ENCODE results near the gene CFAP298. TPM values are rescaled to one million over a fixed set of nuclear protein-coding genes. Genes with fewer than 3 reads are reported as not detected.

CFAP298 gene
- total and polyA plus RNA-seq, 2 donors (not counting 3 experiments of a cell fraction or from before 2014, with no cell fraction given), result 17.6 to 44.1 TPM

DNA sequence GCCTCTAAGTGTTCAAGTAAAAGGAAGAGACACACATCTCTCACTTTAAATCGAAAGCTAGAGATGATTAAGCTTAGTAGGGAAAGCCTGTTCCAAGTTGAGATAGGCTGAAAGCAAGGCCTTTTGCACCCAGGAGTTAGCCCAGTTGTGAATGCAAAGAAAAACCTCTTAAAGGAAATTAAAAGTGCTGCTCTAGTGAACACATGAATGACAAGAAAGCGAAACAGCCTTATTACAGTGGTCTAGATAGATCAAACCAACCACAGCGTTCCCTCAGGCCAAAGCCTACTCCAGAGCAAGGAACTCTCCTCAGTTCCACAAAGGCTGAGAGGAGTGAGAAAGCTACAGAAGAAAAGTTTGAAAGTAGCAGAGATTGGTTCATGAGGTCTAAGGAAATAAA, 41.7 kb downstream of the CFAP298 start:
- intact Hi-C loops (cut with micrococcal nuclease), result no loop called here
- ChIA-PET CTCF (interaction anchor here (0.8 to 5.7 kb wide), 9 partner anchors 30 to 199 kb away, joined by 3 to 70 read pairs (median 11); no protein-coding TSS in a partner anchor), POLR2A (no interaction called here)
- DNase-seq (ENCODE audit: low read depth, low spot score) (no peak), FAIRE-seq (no peak)
- no peak overlapping the region for H3K9ac ChIP-seq (replicated peaks; ENCODE audit: extremely low read depth, insufficient read depth, low read length)
- H3K79me2 ChIP-seq (ENCODE audit: control insufficient read depth, insufficient read depth, low read length), result no peaks in the 10 kb centered on the region
- BruUV-seq (replicated peaks), result no TSS peak
- no peaks in the 10 kb centered on the region for H3K9me1 ChIP-seq (replicated peaks; ENCODE audit: control insufficient read depth, extremely low read depth, insufficient read depth, low read length)
- peaks cover 11% of the 10 kb centered on the region for H3K4me1 ChIP-seq (ENCODE audit: control insufficient read depth, extremely low read depth, insufficient read depth, low read length)
- dilution Hi-C loops (cut with MboI; ENCODE audit: extremely low pct_ligation_motif_present, low sequenced_read_pairs), result no loop called here
- H4K20me1 ChIP-seq (replicated peaks; ENCODE audit: control insufficient read depth, extremely low read depth, insufficient read depth, low read length), result no peaks in the 10 kb centered on the region
- no peaks in the 10 kb centered on the region for H3K27me3 ChIP-seq (ENCODE audit: control insufficient read depth in 2 of 2, insufficient read depth in 2 of 2, low read length in 2 of 2)
- H3K4me3 ChIP-seq (replicated peaks in 1 of 3; ENCODE audit: insufficient read depth in 1 of 3, low read depth in 1 of 3, low read length in 3 of 3), result no peak overlapping the region
- TF ChIP-seq, protein P1, sequence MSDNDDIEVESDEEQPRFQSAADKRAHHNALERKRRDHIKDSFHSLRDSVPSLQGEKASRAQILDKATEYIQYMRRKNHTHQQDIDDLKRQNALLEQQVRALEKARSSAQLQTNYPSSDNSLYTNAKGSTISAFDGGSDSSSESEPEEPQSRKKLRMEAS (IDR thresholded peaks at IDR 0.05; ENCODE audit: insufficient read depth, insufficient read length), result no peak
- TF ChIP-seq POLR2A (IDR thresholded peaks at IDR 0.05; ENCODE audit: low read depth, low read length) (no peak), GATA2 (IDR thresholded peaks at IDR 0.05; ENCODE audit: insufficient read depth, insufficient read length, low read depth, low read length) (no peak), MYC (IDR thresholded peaks at IDR 0.05; ENCODE audit: low read depth, low read length) (no peak), FOS (IDR thresholded peaks at IDR 0.05; ENCODE audit: borderline replicate concordance, insufficient read depth, low read length) (no peak)
- H3K36me3 ChIP-seq (ENCODE audit: control insufficient read depth in 2 of 2, extremely low read depth in 1 of 2, insufficient read depth in 2 of 2, low read length in 2 of 2), result no peaks in the 10 kb centered on the region
- H3K9me3 ChIP-seq (replicated peaks; ENCODE audit: control insufficient read depth, insufficient read depth, low read length), result no peaks in the 10 kb centered on the region
- H2AFZ ChIP-seq (ENCODE audit: low read depth, low read length), result no peak overlapping the region
- no peak overlapping the region for H3K27ac ChIP-seq (ENCODE audit: insufficient read depth, low read depth, low read length)
- no peak overlapping the region for H3K4me2 ChIP-seq (ENCODE audit: insufficient read depth, low read length)

- no peaks in the 10 kb centered on the region for H3K79me2 ChIP-seq (ENCODE audit: control insufficient read depth, insufficient read depth, low read length)
- peak overlapping the region; percentile 38 to 71 (median 62) for H3K4me3 ChIP-seq (replicated peaks in 1 of 3; ENCODE audit: insufficient read depth in 1 of 3, low read depth in 1 of 3, low read length in 3 of 3)
- FAIRE-seq, result peak; percentile 75
- TSS peak; percentile 72 for BruUV-seq (replicated peaks)
- peaks cover 11% of the 10 kb centered on the region for H3K4me1 ChIP-seq (ENCODE audit: control insufficient read depth, extremely low read depth, insufficient read depth, low read length)
- dilution Hi-C loops (cut with MboI; ENCODE audit: extremely low pct_ligation_motif_present, low sequenced_read_pairs) (no loop called here), intact Hi-C loops (cut with micrococcal nuclease) (loop anchor here (1.0 to 5.0 kb wide), 8 partner anchors 25 to 227 kb away; no protein-coding TSS in a partner anchor)
- H3K9me1 ChIP-seq (replicated peaks; ENCODE audit: control insufficient read depth, extremely low read depth, insufficient read depth, low read length), result no peaks in the 10 kb centered on the region
- peak overlapping the region; percentile 79 for H3K27ac ChIP-seq (ENCODE audit: insufficient read depth, low read depth, low read length)
- H3K9me3 ChIP-seq (replicated peaks; ENCODE audit: control insufficient read depth, insufficient read depth, low read length), result peaks cover 2% of the 10 kb centered on the region
- TF ChIP-seq POLR2A (IDR thresholded peaks at IDR 0.05; ENCODE audit: low read depth, low read length) (peak; percentile 66), GATA2 (IDR thresholded peaks at IDR 0.05; ENCODE audit: insufficient read depth, insufficient read length, low read depth, low read length) (no peak)
- TF ChIP-seq, protein P2, sequence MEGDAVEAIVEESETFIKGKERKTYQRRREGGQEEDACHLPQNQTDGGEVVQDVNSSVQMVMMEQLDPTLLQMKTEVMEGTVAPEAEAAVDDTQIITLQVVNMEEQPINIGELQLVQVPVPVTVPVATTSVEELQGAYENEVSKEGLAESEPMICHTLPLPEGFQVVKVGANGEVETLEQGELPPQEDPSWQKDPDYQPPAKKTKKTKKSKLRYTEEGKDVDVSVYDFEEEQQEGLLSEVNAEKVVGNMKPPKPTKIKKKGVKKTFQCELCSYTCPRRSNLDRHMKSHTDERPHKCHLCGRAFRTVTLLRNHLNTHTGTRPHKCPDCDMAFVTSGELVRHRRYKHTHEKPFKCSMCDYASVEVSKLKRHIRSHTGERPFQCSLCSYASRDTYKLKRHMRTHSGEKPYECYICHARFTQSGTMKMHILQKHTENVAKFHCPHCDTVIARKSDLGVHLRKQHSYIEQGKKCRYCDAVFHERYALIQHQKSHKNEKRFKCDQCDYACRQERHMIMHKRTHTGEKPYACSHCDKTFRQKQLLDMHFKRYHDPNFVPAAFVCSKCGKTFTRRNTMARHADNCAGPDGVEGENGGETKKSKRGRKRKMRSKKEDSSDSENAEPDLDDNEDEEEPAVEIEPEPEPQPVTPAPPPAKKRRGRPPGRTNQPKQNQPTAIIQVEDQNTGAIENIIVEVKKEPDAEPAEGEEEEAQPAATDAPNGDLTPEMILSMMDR (IDR thresholded peaks at IDR 0.05; ENCODE audit: extremely low read depth in 1 of 2, insufficient read depth in 1 of 2, low read depth in 1 of 2, low read length in 2 of 2), result peak; percentile 85 to 90
- H2AFZ ChIP-seq (ENCODE audit: low read depth, low read length), result peak overlapping the region; percentile 96
- peak overlapping the region; percentile 70 for H3K4me2 ChIP-seq (ENCODE audit: insufficient read depth, low read length)
- no peaks in the 10 kb centered on the region for H3K36me3 ChIP-seq (ENCODE audit: control insufficient read depth in 2 of 2, extremely low read depth in 1 of 2, insufficient read depth in 2 of 2, low read length in 2 of 2)
- no peaks in the 10 kb centered on the region for H3K27me3 ChIP-seq (ENCODE audit: control insufficient read depth in 2 of 2, insufficient read depth in 2 of 2, low read length in 2 of 2)
- DNase-seq (ENCODE audit: low read depth, low spot score), result peak; percentile 87
- H4K20me1 ChIP-seq (replicated peaks; ENCODE audit: control insufficient read depth, extremely low read depth, insufficient read depth, low read length), result no peaks in the 10 kb centered on the region
- H3K9ac ChIP-seq (replicated peaks; ENCODE audit: extremely low read depth, insufficient read depth, low read length), result peak overlapping the region; percentile 75
- POLR2A ChIA-PET, result interaction anchor here (0.6 to 1.3 kb wide), 2 partner anchors 31 to 48 kb away, joined by 3 to 8 read pairs; no protein-coding TSS in a partner anchor
- CTCF ChIA-PET, result interaction anchor here (0.6 to 5.7 kb wide), 35 partner anchors 9 to 198 kb away, joined by 3 to 70 read pairs (median 4); partner anchors contain the start of gene URB1
Measured at GRCh38 chr21:32569261-32570230, 42.6 kb downstream of the CFAP298 start.

Data from endothelial cell of umbilical vein (primary cell).